CD14-positive monocyte (primary cell): ENCODE data around the gene SPAG5. TPM values are rescaled to one million over a fixed set of nuclear protein-coding genes. Genes with fewer than 3 reads are reported as not detected.

Source experiments
- DNase-seq, 3 donors: peaks; one replicate each; pipeline ENCODE4 v3.0.0-alpha.2; 2011 to 2022
- H2AFZ ChIP-seq: 2 replicates; pipeline ENCODE4 v1.6.0; 2012; ENCODE audit warnings: mild to moderate bottlenecking, low read depth, low read length, inconsistent platforms; ENCODE audit not compliant: insufficient read depth, poor library complexity, severe bottlenecking
- H3K27ac ChIP-seq, 2 donors: 1 replicate in 1 of 2; 2 replicates in 1 of 2; pipeline ENCODE4 v1.5.1; 2012 to 2013; ENCODE audit warnings: low read length in 2 of 2, control low read depth in 1 of 2, inconsistent platforms in 1 of 2, low read depth in 1 of 2, mild to moderate bottlenecking in 1 of 2
- H3K27me3 ChIP-seq, 2 donors: one replicate each; pipeline versions ENCODE4 v1.6.0 to v1.6.1; 2011 to 2013; ENCODE audit warnings: low read length in 2 of 2; ENCODE audit not compliant: control insufficient read depth in 2 of 2, insufficient read depth in 2 of 2
- H3K36me3 ChIP-seq, 2 donors: replicated peaks in 1 of 2; 1 replicate in 1 of 2; 2 replicates in 1 of 2; pipeline versions ENCODE4 v1.5.1 to v1.6.1; 2012 to 2013; ENCODE audit warnings: low read length in 2 of 2, control low read depth in 1 of 2, inconsistent platforms in 1 of 2, mild to moderate bottlenecking in 1 of 2; ENCODE audit not compliant: insufficient read depth in 2 of 2, control insufficient read depth in 1 of 2
- H3K4me1 ChIP-seq, 2 donors: 1 replicate in 1 of 2; 2 replicates in 1 of 2; pipeline versions ENCODE4 v1.5.1 to v1.6.1; 2012 to 2013; ENCODE audit warnings: low read length in 2 of 2, control low read depth in 1 of 2, inconsistent platforms in 1 of 2, mild to moderate bottlenecking in 1 of 2, moderate library complexity in 1 of 2; ENCODE audit not compliant: insufficient read depth in 2 of 2, control insufficient read depth in 1 of 2
- H3K4me2 ChIP-seq: replicated peaks from 2 replicates; pipeline ENCODE3; 2012; ENCODE audit warnings: low read length, moderate library complexity, mild to moderate bottlenecking; ENCODE audit not compliant: poor library complexity, severe bottlenecking; ENCODE audit errors: extremely low read depth
- H3K4me3 ChIP-seq, 3 experiments: fragments of 200-600 bp in 1 of 3; sonication (generic) in 1 of 3; replicated peaks in 1 of 3; 1 replicate in 2 of 3; 2 replicates in 1 of 3; pipeline ENCODE4 v1.5.1; 2011 to 2013; ENCODE audit warnings: low read length in 3 of 3, mild to moderate bottlenecking in 3 of 3, control low read depth in 2 of 3, low read depth in 2 of 3, inconsistent platforms in 1 of 3, moderate library complexity in 1 of 3
- H3K79me2 ChIP-seq: 2 replicates; pipeline ENCODE4 v1.6.0; 2012; ENCODE audit warnings: mild to moderate bottlenecking, control low read depth, inconsistent platforms, low read length, moderate library complexity; ENCODE audit not compliant: insufficient read depth
- H3K9ac ChIP-seq: 2 replicates; pipeline ENCODE4 v1.6.0; 2017; ENCODE audit warnings: low read length, mild to moderate bottlenecking; ENCODE audit not compliant: insufficient read depth, poor library complexity, severe bottlenecking
- H3K9me3 ChIP-seq, 2 donors: replicated peaks in 1 of 2; 1 replicate in 1 of 2; 2 replicates in 1 of 2; pipeline versions ENCODE4 v1.5.1 to v1.6.1; 2012 to 2013; ENCODE audit warnings: low read length in 2 of 2, control low read depth in 1 of 2; ENCODE audit not compliant: control insufficient read depth in 1 of 2, insufficient read depth in 1 of 2
- H4K20me1 ChIP-seq: 2 replicates; pipeline ENCODE4 v1.6.0; 2012; ENCODE audit warnings: mild to moderate bottlenecking, low read length, control low read depth, moderate library complexity; ENCODE audit not compliant: insufficient read depth
- H3K27ac Mint-ChIP-seq, 7 donors: one replicate each; pipeline ENCODE4 v1.8.0; 2020; ENCODE audit warnings: mild to moderate bottlenecking in 7 of 7, mixed read lengths in 7 of 7, moderate library complexity in 6 of 7, inconsistent platforms in 2 of 7
- H3K27me3 Mint-ChIP-seq, 3 donors: one replicate each; pipeline ENCODE4 v1.8.0; 2021 to 2022; ENCODE audit warnings: low read depth in 3 of 3, mild to moderate bottlenecking in 3 of 3, mixed read lengths in 3 of 3, moderate library complexity in 3 of 3, inconsistent platforms in 1 of 3
- H3K36me3 Mint-ChIP-seq, 2 donors: one replicate each; pipeline ENCODE4 v1.8.0; 2020; ENCODE audit warnings: mixed read lengths in 2 of 2, inconsistent platforms in 1 of 2, mild to moderate bottlenecking in 1 of 2
- H3K4me1 Mint-ChIP-seq: one replicate; pipeline ENCODE4 v1.8.0; 2020; ENCODE audit warnings: mild to moderate bottlenecking, mixed read lengths
- H3K4me3 Mint-ChIP-seq, 2 donors: one replicate each; pipeline ENCODE4 v1.8.0; 2020; ENCODE audit warnings: mild to moderate bottlenecking in 2 of 2, mixed read lengths in 2 of 2, moderate library complexity in 1 of 2
- H3K9me3 Mint-ChIP-seq, 7 donors: one replicate each; pipeline ENCODE4 v1.8.0; 2020 to 2022; ENCODE audit warnings: mixed read lengths in 7 of 7, mild to moderate bottlenecking in 6 of 7, moderate library complexity in 6 of 7, inconsistent platforms in 2 of 7
- WGBS: methylation state at CpG from one replicate; pipeline ENCODE4 v1.1.5; 2013; ENCODE audit warnings: missing lambda C conversion rate; ENCODE audit not compliant: insufficient coverage; 5-methylcytosine and 5-hydroxymethylcytosine counted together
- intact Hi-C, 2 donors: fragments of 100-400 bp; cut with micrococcal nuclease; formaldehyde crosslinking; loops; one replicate each; pipeline versions ENCODE4 v1.15.0 to v1.15.1; 2023
- polyA plus RNA-seq, 3 donors: library from polyadenylated mRNA; depleted of rRNA in 1 of 3; unstranded in 2 of 3; stranded (reverse) in 1 of 3; fragments of 300-500 nt in 2 of 3; fragments of >200 nt in 1 of 3; fragmentation: Illumina TruSeq in 2 of 3; gene quantifications; 1 replicate in 2 of 3; 2 replicates in 1 of 3; pipeline ENCODE4 v1.2.3, GENCODE V29; 2012 to 2021
- TF ChIP-seq, protein P1 (sequence below): fragments of 200-600 bp; IDR thresholded peaks from one replicate; pipeline ENCODE4 v1.8.0; 2022; ENCODE audit warnings: antibody characterized with exemption, mild to moderate bottlenecking

SPAG5 gene
- polyA plus RNA-seq, 3 donors: 7.7 TPM; not detected in 2

DNA sequence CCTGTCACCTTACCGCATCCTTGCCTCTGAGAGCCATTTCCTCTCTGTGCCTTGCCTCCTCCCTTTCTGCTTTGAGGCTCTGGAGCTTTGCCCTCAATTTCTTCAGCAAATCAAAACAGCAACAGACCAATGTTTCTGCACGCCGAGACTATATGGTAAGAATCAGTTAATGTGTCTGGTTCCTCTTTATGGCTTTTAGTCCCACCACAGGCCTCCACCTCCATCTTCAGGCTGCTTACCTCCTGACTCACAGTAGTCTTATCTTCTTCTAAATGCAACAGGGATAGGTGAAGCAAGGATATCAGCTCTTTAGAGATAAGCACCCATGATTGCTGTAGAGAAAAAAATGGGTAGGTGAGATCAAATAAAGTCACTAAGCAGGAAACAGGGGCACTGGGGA is 13.0 kb downstream of the SPAG5 start:
- peak overlapping the region in 2 of 7 donors; percentile 12 to 62 for H3K27ac Mint-ChIP-seq

DNA sequence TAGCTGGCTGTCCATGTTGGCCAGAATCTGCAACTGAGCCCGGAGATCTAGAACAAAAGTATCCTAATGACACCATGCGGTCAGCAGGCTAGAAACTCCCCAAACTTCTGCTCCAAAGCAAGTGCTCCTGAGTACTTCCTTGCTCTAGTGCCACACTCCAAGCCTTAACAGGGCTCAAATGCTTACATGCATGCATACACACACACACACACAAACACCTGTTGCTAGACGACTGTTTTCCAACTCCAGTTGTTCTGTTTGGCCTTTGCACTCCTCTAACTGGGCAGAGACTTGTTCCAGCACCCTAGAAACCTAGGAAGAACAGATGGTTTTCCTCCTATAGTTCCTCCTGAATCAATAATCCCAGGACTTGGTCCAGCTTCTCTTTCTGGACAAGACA is 14.4 kb downstream of the SPAG5 start:
- Mint-ChIP-seq H3K27ac (no peak overlapping the region), H3K4me3 (no peak overlapping the region), H3K9me3 (no peaks in the 10 kb centered on the region), H3K4me1 (no peaks in the 10 kb centered on the region), H3K27me3 (peaks cover 0 to 5% (median 0%) of the 10 kb centered on the region in 3 donors), H3K36me3 (peaks cover 33 to 44% of the 10 kb centered on the region in 2 donors)
- no peak for DNase-seq
- Histone ChIP-seq H4K20me1 (no peaks in the 10 kb centered on the region), H2AFZ (no peak overlapping the region), H3K27me3 (no peaks in the 10 kb centered on the region), H3K79me2 (peaks cover 13% of the 10 kb centered on the region), H3K9ac (no peak overlapping the region), H3K9me3 (no peaks in the 10 kb centered on the region), H3K4me1 (no peaks in the 10 kb centered on the region), H3K4me2 (no peak overlapping the region), H3K36me3 (peaks cover 65 to 92% of the 10 kb centered on the region in 2 donors), H3K27ac (no peak overlapping the region), H3K4me3 (no peak overlapping the region)
- WGBS: 92% methylated on average over 3 of the region's 3 CpGs
- TF ChIP-seq, protein P1, sequence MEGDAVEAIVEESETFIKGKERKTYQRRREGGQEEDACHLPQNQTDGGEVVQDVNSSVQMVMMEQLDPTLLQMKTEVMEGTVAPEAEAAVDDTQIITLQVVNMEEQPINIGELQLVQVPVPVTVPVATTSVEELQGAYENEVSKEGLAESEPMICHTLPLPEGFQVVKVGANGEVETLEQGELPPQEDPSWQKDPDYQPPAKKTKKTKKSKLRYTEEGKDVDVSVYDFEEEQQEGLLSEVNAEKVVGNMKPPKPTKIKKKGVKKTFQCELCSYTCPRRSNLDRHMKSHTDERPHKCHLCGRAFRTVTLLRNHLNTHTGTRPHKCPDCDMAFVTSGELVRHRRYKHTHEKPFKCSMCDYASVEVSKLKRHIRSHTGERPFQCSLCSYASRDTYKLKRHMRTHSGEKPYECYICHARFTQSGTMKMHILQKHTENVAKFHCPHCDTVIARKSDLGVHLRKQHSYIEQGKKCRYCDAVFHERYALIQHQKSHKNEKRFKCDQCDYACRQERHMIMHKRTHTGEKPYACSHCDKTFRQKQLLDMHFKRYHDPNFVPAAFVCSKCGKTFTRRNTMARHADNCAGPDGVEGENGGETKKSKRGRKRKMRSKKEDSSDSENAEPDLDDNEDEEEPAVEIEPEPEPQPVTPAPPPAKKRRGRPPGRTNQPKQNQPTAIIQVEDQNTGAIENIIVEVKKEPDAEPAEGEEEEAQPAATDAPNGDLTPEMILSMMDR: no peak
- intact Hi-C loops: no loop called here

More for the DNA sequence above, 13.0 kb downstream of the SPAG5 start:
- Histone ChIP-seq H3K27me3 (no peaks in the 10 kb centered on the region), H3K4me3 (no peak overlapping the region), H3K9me3 (no peaks in the 10 kb centered on the region), H3K36me3 (peaks cover 65 to 90% of the 10 kb centered on the region in 2 donors), H3K4me2 (no peak overlapping the region), H3K9ac (no peak overlapping the region), H3K4me1 (no peaks in the 10 kb centered on the region), H2AFZ (no peak overlapping the region), H3K79me2 (peaks cover 20% of the 10 kb centered on the region), H3K27ac (no peak overlapping the region), H4K20me1 (no peaks in the 10 kb centered on the region)
- no peaks in the 10 kb centered on the region for H3K9me3 Mint-ChIP-seq
- no peak for DNase-seq
- WGBS: 59% methylated on average over 3 of the region's 3 CpGs
- peaks cover 27 to 32% of the 10 kb centered on the region in 2 donors for H3K36me3 Mint-ChIP-seq
- H3K4me3 Mint-ChIP-seq: no peak overlapping the region
- peaks cover 0 to 2% (median 0%) of the 10 kb centered on the region in 3 donors for H3K27me3 Mint-ChIP-seq
- intact Hi-C loops: no loop called here
- TF ChIP-seq, protein P1: no peak
- no peaks in the 10 kb centered on the region for H3K4me1 Mint-ChIP-seq
